Measurements from ENCODE around the gene ATP6V1E1.

Gene ATP6V1E1

DNA sequence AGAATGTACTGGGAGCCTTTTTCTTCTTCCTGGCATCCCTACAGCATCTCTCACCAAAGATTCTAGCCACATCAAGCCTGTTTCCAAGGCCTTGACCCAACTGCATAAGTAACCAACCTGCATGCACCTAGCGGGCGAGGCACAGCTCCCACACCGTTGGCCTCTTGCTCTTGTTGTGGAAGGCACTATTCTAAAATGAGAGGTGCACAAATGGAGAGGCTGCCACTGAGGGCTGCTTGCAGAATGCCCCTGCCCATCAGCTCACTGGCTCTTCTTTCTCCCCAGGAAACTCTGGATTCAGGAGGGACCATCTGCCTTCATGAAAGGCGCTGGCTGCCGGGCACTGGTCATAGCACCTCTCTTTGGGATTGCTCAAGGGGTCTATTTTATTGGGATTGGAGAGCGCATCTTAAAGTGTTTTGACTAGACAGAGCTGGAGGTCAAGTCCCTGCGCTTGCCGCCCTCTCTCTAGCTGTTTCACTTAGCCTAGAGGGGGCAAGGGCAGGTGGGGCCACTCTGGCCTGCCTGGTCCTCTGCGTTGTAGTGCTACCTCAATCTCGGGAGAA lies 38.7 kb downstream of the ATP6V1E1 start:
- Histone ChIP-seq H3K9me2 (replicated peaks; ENCODE audit: insufficient read depth, low read length) (no peaks in the 10 kb centered on the region), H3K4me3 (ENCODE audit: low read length) (no peak overlapping the region), H4K20me1 (ENCODE audit: insufficient read depth, low read length) (no peaks in the 10 kb centered on the region), H3K36me3 (replicated peaks; ENCODE audit: insufficient read depth, low read length) (no peaks in the 10 kb centered on the region; the same call in 1 of the 2 replicates), H2AFZ (ENCODE audit: low read length) (no peak overlapping the region), H3K4me2 (ENCODE audit: low read depth, low read length) (no peak overlapping the region), H3K27me3 (replicated peaks; ENCODE audit: insufficient read depth, low read length) (no peaks in the 10 kb centered on the region), H3K9ac (ENCODE audit: low read length) (no peak overlapping the region), H3K9me3 (replicated peaks; ENCODE audit: insufficient read depth, low read length) (no peaks in the 10 kb centered on the region), H3K4me1 (ENCODE audit: low read length) (peaks cover 7% of the 10 kb centered on the region), H3F3A (ENCODE audit: insufficient read depth, low read length) (peaks cover 3% of the 10 kb centered on the region; the same call in 1 of the 2 replicates), H3K27ac (ENCODE audit: low read length) (no peak overlapping the region), H3K79me2 (ENCODE audit: low read length) (peaks cover 7% of the 10 kb centered on the region)
- TF ChIP-seq EZH2 (optimal IDR thresholded peaks at IDR 0.05; ENCODE audit: low read depth, low read length) = no peak
- no peak for TF ChIP-seq EZH2phosphoT487 (IDR thresholded peaks at IDR 0.05; ENCODE audit: low read length)
- TF ChIP-seq, protein P1, sequence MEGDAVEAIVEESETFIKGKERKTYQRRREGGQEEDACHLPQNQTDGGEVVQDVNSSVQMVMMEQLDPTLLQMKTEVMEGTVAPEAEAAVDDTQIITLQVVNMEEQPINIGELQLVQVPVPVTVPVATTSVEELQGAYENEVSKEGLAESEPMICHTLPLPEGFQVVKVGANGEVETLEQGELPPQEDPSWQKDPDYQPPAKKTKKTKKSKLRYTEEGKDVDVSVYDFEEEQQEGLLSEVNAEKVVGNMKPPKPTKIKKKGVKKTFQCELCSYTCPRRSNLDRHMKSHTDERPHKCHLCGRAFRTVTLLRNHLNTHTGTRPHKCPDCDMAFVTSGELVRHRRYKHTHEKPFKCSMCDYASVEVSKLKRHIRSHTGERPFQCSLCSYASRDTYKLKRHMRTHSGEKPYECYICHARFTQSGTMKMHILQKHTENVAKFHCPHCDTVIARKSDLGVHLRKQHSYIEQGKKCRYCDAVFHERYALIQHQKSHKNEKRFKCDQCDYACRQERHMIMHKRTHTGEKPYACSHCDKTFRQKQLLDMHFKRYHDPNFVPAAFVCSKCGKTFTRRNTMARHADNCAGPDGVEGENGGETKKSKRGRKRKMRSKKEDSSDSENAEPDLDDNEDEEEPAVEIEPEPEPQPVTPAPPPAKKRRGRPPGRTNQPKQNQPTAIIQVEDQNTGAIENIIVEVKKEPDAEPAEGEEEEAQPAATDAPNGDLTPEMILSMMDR (IDR thresholded peaks at IDR 0.05; ENCODE audit: low read length) = no peak
- DNase-seq = no peak

DNA sequence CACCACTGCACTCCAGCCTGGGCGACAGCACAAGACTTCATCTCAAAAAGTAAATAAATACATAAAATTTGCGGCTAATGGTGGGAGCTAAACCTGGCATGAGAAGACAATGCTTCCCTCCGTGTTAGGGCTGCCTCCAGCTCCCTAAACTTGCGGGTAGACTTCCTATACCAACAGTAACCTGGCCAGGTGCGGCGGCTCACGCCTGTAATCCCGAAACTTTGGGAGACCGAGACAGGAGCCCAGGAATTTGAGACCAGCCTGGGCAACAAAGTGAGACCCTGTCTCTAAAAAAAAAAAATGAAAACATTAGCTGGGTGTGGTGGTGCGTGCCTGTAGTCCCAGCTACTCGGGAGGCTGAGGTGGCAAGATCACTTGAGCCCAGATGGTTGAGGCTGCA lies 39.9 kb downstream of the ATP6V1E1 start:
- Histone ChIP-seq H3K9ac (ENCODE audit: low read length) (no peak overlapping the region), H3K4me2 (ENCODE audit: low read depth, low read length) (no peak overlapping the region), H3K27me3 (replicated peaks; ENCODE audit: insufficient read depth, low read length) (no peaks in the 10 kb centered on the region), H3K9me3 (replicated peaks; ENCODE audit: insufficient read depth, low read length) (no peaks in the 10 kb centered on the region), H3K79me2 (ENCODE audit: low read length) (peaks cover 5% of the 10 kb centered on the region), H3K36me3 (replicated peaks; ENCODE audit: insufficient read depth, low read length) (no peaks in the 10 kb centered on the region; the same call in 1 of the 2 replicates), H4K20me1 (ENCODE audit: insufficient read depth, low read length) (no peaks in the 10 kb centered on the region), H3K9me2 (replicated peaks; ENCODE audit: insufficient read depth, low read length) (no peaks in the 10 kb centered on the region), H2AFZ (ENCODE audit: low read length) (no peak overlapping the region), H3K4me1 (ENCODE audit: low read length) (no peaks in the 10 kb centered on the region), H3K27ac (ENCODE audit: low read length) (no peak overlapping the region), H3K4me3 (ENCODE audit: low read length) (no peak overlapping the region), H3F3A (ENCODE audit: insufficient read depth, low read length) (no peaks in the 10 kb centered on the region)
- TF ChIP-seq, protein P1 (IDR thresholded peaks at IDR 0.05; ENCODE audit: low read length) = no peak
- TF ChIP-seq EZH2phosphoT487 (IDR thresholded peaks at IDR 0.05; ENCODE audit: low read length) (no peak), EZH2 (optimal IDR thresholded peaks at IDR 0.05; ENCODE audit: low read depth, low read length) (no peak)
- no peak for DNase-seq

GRCh38 chr22:17587629-17588028 lies 40.9 kb downstream of the ATP6V1E1 start:
- H3K4me1 ChIP-seq (ENCODE audit: low read length) = no peaks in the 10 kb centered on the region
- H3K9me3 ChIP-seq (replicated peaks; ENCODE audit: insufficient read depth, low read length) = no peaks in the 10 kb centered on the region
- no peak for TF ChIP-seq EZH2phosphoT487 (IDR thresholded peaks at IDR 0.05; ENCODE audit: low read length)
- TF ChIP-seq EZH2 (optimal IDR thresholded peaks at IDR 0.05; ENCODE audit: low read depth, low read length) = no peak
- TF ChIP-seq, protein P1 (IDR thresholded peaks at IDR 0.05; ENCODE audit: low read length) = no peak
- H3K27ac ChIP-seq (ENCODE audit: low read length) = no peak overlapping the region
- no peaks in the 10 kb centered on the region for H3K9me2 ChIP-seq (replicated peaks; ENCODE audit: insufficient read depth, low read length)
- H3K4me3 ChIP-seq (ENCODE audit: low read length) = no peak overlapping the region
- H3K9ac ChIP-seq (ENCODE audit: low read length) = no peak overlapping the region
- no peaks in the 10 kb centered on the region for H4K20me1 ChIP-seq (ENCODE audit: insufficient read depth, low read length)
- no peaks in the 10 kb centered on the region for H3K79me2 ChIP-seq (ENCODE audit: low read length)
- DNase-seq = no peak
- H3K36me3 ChIP-seq (replicated peaks; ENCODE audit: insufficient read depth, low read length) = no peaks in the 10 kb centered on the region; the same call in 1 of the 2 replicates
- no peak overlapping the region for H2AFZ ChIP-seq (ENCODE audit: low read length)
- no peak overlapping the region for H3K4me2 ChIP-seq (ENCODE audit: low read depth, low read length)
- H3F3A ChIP-seq (ENCODE audit: insufficient read depth, low read length) = no peaks in the 10 kb centered on the region
- no peaks in the 10 kb centered on the region for H3K27me3 ChIP-seq (replicated peaks; ENCODE audit: insufficient read depth, low read length)

Data from MM.1S (cell line).